Mesenchymal stem cell (in vitro differentiated cells and primary cell): ENCODE results near the gene ATXN7.

Experiments used
- DNase-seq: peaks from one replicate; pipeline ENCODE4 v3.0.0-alpha.2; 2013
- H2AFZ ChIP-seq: one replicate; pipeline ENCODE4 v1.6.1; 2013; ENCODE audit warnings: low read depth, mild to moderate bottlenecking, control low read depth, inconsistent platforms, low read length, moderate library complexity
- H2AK5ac ChIP-seq: 2 replicates; pipeline ENCODE4 v1.6.1; 2013; ENCODE audit warnings: low read length, moderate library complexity, mild to moderate bottlenecking, inconsistent platforms; ENCODE audit not compliant: severe bottlenecking
- H2BK120ac ChIP-seq: one replicate; pipeline ENCODE4 v1.6.1; 2013; ENCODE audit warnings: low read depth, mild to moderate bottlenecking, inconsistent platforms, low read length, moderate library complexity
- H2BK12ac ChIP-seq, 2 experiments: one replicate each; pipeline ENCODE4 v1.6.1; 2013; ENCODE audit warnings: inconsistent platforms in 2 of 2, low read length in 2 of 2, mild to moderate bottlenecking in 2 of 2, moderate library complexity in 2 of 2, control low read depth in 1 of 2
- H2BK15ac ChIP-seq: one replicate; pipeline ENCODE4 v1.6.1; 2013; ENCODE audit warnings: mild to moderate bottlenecking, low read depth, inconsistent platforms; ENCODE audit not compliant: poor library complexity, severe bottlenecking
- H2BK5ac ChIP-seq: 2 replicates; pipeline ENCODE4 v1.6.1; 2013; ENCODE audit warnings: low read depth, mild to moderate bottlenecking, low read length, control low read depth, inconsistent platforms; ENCODE audit not compliant: poor library complexity, severe bottlenecking
- H3K14ac ChIP-seq, 2 experiments: one replicate each; pipeline ENCODE4 v1.6.1; 2013; ENCODE audit warnings: inconsistent platforms in 2 of 2, low read length in 2 of 2, control low read depth in 1 of 2, mild to moderate bottlenecking in 1 of 2, moderate library complexity in 1 of 2
- H3K18ac ChIP-seq, 2 experiments: one replicate each; pipeline ENCODE4 v1.6.1; 2013; ENCODE audit warnings: inconsistent platforms in 2 of 2, low read length in 2 of 2, control low read depth in 1 of 2, low read depth in 1 of 2, mild to moderate bottlenecking in 1 of 2
- H3K23ac ChIP-seq, 2 experiments: one replicate each; pipeline ENCODE4 v1.6.1; 2013; ENCODE audit warnings: inconsistent platforms in 2 of 2, low read length in 2 of 2, mild to moderate bottlenecking in 2 of 2, moderate library complexity in 2 of 2, control low read depth in 1 of 2
- H3K27ac ChIP-seq: 2 replicates; pipeline ENCODE4 v1.5.1; 2013; ENCODE audit warnings: mild to moderate bottlenecking, moderate library complexity, low read length, control low read depth, inconsistent platforms; ENCODE audit not compliant: poor library complexity, severe bottlenecking
- H3K27me3 ChIP-seq, 2 experiments: 2 replicates each; pipeline versions ENCODE4 v1.6.1 to v1.7.0; 2013; ENCODE audit warnings: low read length in 2 of 2, mild to moderate bottlenecking in 2 of 2, moderate library complexity in 2 of 2, control low read depth in 1 of 2, inconsistent platforms in 1 of 2; ENCODE audit not compliant: control insufficient read depth in 1 of 2, insufficient read depth in 1 of 2
- H3K36me3 ChIP-seq, 2 experiments: 2 replicates each; pipeline versions ENCODE4 v1.6.1 to v1.7.0; 2013; ENCODE audit warnings: low read length in 2 of 2, control low read depth in 1 of 2, inconsistent platforms in 1 of 2, low read depth in 1 of 2, mild to moderate bottlenecking in 1 of 2; ENCODE audit not compliant: insufficient read depth in 2 of 2, control insufficient read depth in 1 of 2
- H3K4ac ChIP-seq, 2 experiments: one replicate each; pipeline ENCODE4 v1.6.1; 2013; ENCODE audit warnings: inconsistent platforms in 2 of 2, low read length in 2 of 2, mild to moderate bottlenecking in 2 of 2, moderate library complexity in 2 of 2, control low read depth in 1 of 2, low read depth in 1 of 2
- H3K4me1 ChIP-seq: 2 replicates; pipeline ENCODE4 v1.6.1; 2013; ENCODE audit warnings: low read depth, low read length, control low read depth; ENCODE audit not compliant: control insufficient read depth, insufficient read depth
- H3K4me2 ChIP-seq: 2 replicates; pipeline ENCODE4 v1.6.1; 2013; ENCODE audit warnings: low read length, mild to moderate bottlenecking, inconsistent platforms; ENCODE audit not compliant: poor library complexity, severe bottlenecking
- H3K4me3 ChIP-seq, 2 experiments: 2 replicates each; pipeline versions ENCODE4 v1.5.1 to v1.7.0; 2013; ENCODE audit warnings: low read length in 2 of 2, mild to moderate bottlenecking in 2 of 2, control low read depth in 1 of 2, low read depth in 1 of 2; ENCODE audit not compliant: insufficient read depth in 1 of 2
- H3K79me1 ChIP-seq: replicated peaks from 2 replicates; pipeline ENCODE4 v1.6.1; 2013; ENCODE audit warnings: mild to moderate bottlenecking, control low read depth, low read length, inconsistent platforms; ENCODE audit not compliant: poor library complexity, severe bottlenecking
- H3K9ac ChIP-seq: 2 replicates; pipeline ENCODE4 v1.7.0; 2013; ENCODE audit warnings: mild to moderate bottlenecking, low read length, moderate library complexity
- H3K9me3 ChIP-seq: 2 replicates; pipeline ENCODE4 v1.7.0; 2013; ENCODE audit warnings: mild to moderate bottlenecking, low read length; ENCODE audit not compliant: control insufficient read depth
- H4K8ac ChIP-seq: one replicate; pipeline ENCODE4 v1.6.1; 2013; ENCODE audit warnings: inconsistent platforms, mild to moderate bottlenecking, low read length, moderate library complexity
- H4K91ac ChIP-seq: one replicate; pipeline ENCODE4 v1.6.1; 2013; ENCODE audit warnings: mild to moderate bottlenecking, low read length, inconsistent platforms
- WGBS: methylation state at CpG from one replicate; pipeline ENCODE4 v1.1.7; 2013; ENCODE audit warnings: mixed read lengths; 5-methylcytosine and 5-hydroxymethylcytosine counted together

Gene ATXN7

DNA sequence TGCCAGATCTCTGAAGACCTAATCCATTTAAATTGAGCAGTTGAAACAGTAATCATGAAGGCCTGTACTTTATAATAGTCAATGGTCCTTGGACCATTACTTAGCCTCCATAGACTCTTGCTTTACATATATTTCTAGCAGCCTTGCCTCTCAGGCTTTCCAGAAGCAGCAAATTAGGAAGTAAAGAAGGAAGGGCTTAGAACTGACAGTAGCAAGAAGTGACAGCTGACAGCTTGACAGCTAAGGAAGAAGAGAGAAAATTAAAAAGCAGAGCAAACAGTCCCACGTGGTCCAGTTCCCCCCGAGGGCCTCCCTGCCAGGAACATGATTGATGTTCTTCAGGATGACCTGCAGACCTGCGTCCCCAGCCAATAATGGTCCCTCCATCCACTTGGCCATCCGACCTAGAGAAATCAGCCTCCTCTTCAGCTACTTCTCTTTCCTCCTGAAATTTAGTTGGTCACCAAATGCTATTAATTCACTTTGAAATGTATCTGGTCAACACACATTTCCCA lies 174.6 kb downstream of the ATXN7 start:
- H3K14ac ChIP-seq = no peak overlapping the region
- DNase-seq = no peak
- H4K8ac ChIP-seq = no peak overlapping the region

DNA sequence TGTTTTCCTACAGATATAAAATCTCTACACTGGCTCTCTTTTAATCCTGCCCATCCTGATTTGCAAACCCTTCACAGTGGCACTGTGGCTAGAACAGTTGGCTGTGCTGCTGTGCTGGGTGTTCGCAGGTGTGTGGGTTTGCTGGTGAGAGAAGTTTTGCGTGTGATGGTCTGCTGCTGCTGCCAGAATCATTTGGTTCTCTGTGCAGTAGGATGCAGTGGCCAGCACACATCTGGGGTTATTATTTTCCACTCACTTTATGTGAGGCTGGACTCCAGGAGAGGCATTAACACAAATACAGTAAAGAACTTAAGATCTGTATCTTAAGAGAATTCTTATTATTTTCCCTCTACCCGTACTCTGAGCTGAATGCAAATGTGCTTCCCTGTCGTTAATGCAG lies 175.7 kb downstream of the ATXN7 start:
- Histone ChIP-seq H3K18ac (peak overlapping the region in 1 of 2 experiments; percentile 34), H4K91ac (no peak overlapping the region), H3K79me1 (no peaks in the 10 kb centered on the region), H2BK12ac (no peak overlapping the region), H3K9ac (no peak overlapping the region), H3K4ac (no peak overlapping the region), H4K8ac (no peak overlapping the region), H3K14ac (no peak overlapping the region), H3K27ac (no peak overlapping the region), H2BK120ac (no peak overlapping the region), H3K27me3 (no peaks in the 10 kb centered on the region), H3K23ac (no peak overlapping the region), H2AFZ (peak overlapping the region; percentile 27), H3K4me2 (no peak overlapping the region), H3K9me3 (no peaks in the 10 kb centered on the region), H3K4me1 (no peaks in the 10 kb centered on the region), H2BK15ac (no peak overlapping the region), H2BK5ac (no peak overlapping the region), H2AK5ac (no peak overlapping the region), H3K4me3 (no peak overlapping the region), H3K36me3 (no peaks in the 10 kb centered on the region)
- DNase-seq = no peak
- WGBS = 84% methylated on average over 4 of the region's 4 CpGs

More for the DNA sequence above, 174.6 kb downstream of the ATXN7 start:
- no peak overlapping the region for H3K4me2 ChIP-seq
- no peaks in the 10 kb centered on the region for H3K79me1 ChIP-seq
- no peaks in the 10 kb centered on the region for H3K36me3 ChIP-seq
- no peak overlapping the region for H3K4me3 ChIP-seq
- no peak overlapping the region for H3K27ac ChIP-seq
- 35% methylated on average over 4 of the region's 4 CpGs for WGBS
- no peak overlapping the region for H2BK12ac ChIP-seq
- H2BK120ac ChIP-seq = no peak overlapping the region
- H2AK5ac ChIP-seq = no peak overlapping the region
- no peak overlapping the region for H2BK5ac ChIP-seq
- H3K9me3 ChIP-seq = peaks cover 3% of the 10 kb centered on the region
- H3K23ac ChIP-seq = no peak overlapping the region
- no peak overlapping the region for H4K91ac ChIP-seq
- H2AFZ ChIP-seq = no peak overlapping the region
- no peaks in the 10 kb centered on the region for H3K27me3 ChIP-seq
- no peak overlapping the region for H3K9ac ChIP-seq
- no peak overlapping the region for H3K18ac ChIP-seq
- H3K4me1 ChIP-seq = no peaks in the 10 kb centered on the region
- H3K4ac ChIP-seq = no peak overlapping the region
- no peak overlapping the region for H2BK15ac ChIP-seq

GRCh38 chr3:64039981-64040733 lies 176.5 kb downstream of the ATXN7 start:
- Histone ChIP-seq H3K14ac (peak overlapping the region in 1 of 2 experiments; percentile 71), H3K23ac (no peak overlapping the region), H2AK5ac (no peak overlapping the region), H3K27ac (no peak overlapping the region), H3K4ac (no peak overlapping the region), H3K9ac (no peak overlapping the region), H2AFZ (no peak overlapping the region), H2BK15ac (no peak overlapping the region), H2BK5ac (no peak overlapping the region), H3K27me3 (no peaks in the 10 kb centered on the region), H3K4me3 (no peak overlapping the region), H3K18ac (no peak overlapping the region), H4K8ac (no peak overlapping the region), H2BK120ac (no peak overlapping the region), H3K4me1 (no peaks in the 10 kb centered on the region), H2BK12ac (peak overlapping the region in 1 of 2 experiments; percentile 37), H4K91ac (no peak overlapping the region), H3K4me2 (no peak overlapping the region), H3K9me3 (no peaks in the 10 kb centered on the region), H3K79me1 (no peaks in the 10 kb centered on the region), H3K36me3 (no peaks in the 10 kb centered on the region)
- no peak for DNase-seq
- 80% methylated on average over 4 of the region's 5 CpGs for WGBS

- Histone ChIP-seq H3K4me2 (no peak overlapping the region), H3K27me3 (peaks cover 0 to 9% of the 10 kb centered on the region in 2 experiments), H3K23ac (no peak overlapping the region), H2BK15ac (no peak overlapping the region), H3K18ac (no peak overlapping the region), H3K27ac (no peak overlapping the region), H3K79me1 (no peaks in the 10 kb centered on the region), H2BK120ac (no peak overlapping the region), H3K4me3 (no peak overlapping the region), H4K8ac (no peak overlapping the region), H2BK12ac (no peak overlapping the region), H2AK5ac (no peak overlapping the region), H3K9ac (no peak overlapping the region), H3K9me3 (no peaks in the 10 kb centered on the region), H3K36me3 (no peaks in the 10 kb centered on the region), H2AFZ (no peak overlapping the region), H3K4ac (no peak overlapping the region), H3K14ac (no peak overlapping the region), H4K91ac (no peak overlapping the region), H2BK5ac (no peak overlapping the region), H3K4me1 (no peaks in the 10 kb centered on the region)
- no CpG with 5 or more reads among the region's 1 CpG for WGBS
- no peak for DNase-seq
Measured at GRCh38 chr3:64042952-64043351, 179.3 kb downstream of the ATXN7 start.
